ENCODE data around the gene RPS16. TPM values are rescaled to one million over a fixed set of nuclear protein-coding genes. Genes with fewer than 3 reads are reported as not detected.
"Not testable (repeated sequence)": the region's sequence is repeated elsewhere in the genome, so short reads cannot be mapped to it uniquely, and the experiment has no call there.

The RPS16 gene
- total and polyA plus RNA-seq, 10 donors = 1,378 to 5,747 (median 1,790) TPM

DNA sequence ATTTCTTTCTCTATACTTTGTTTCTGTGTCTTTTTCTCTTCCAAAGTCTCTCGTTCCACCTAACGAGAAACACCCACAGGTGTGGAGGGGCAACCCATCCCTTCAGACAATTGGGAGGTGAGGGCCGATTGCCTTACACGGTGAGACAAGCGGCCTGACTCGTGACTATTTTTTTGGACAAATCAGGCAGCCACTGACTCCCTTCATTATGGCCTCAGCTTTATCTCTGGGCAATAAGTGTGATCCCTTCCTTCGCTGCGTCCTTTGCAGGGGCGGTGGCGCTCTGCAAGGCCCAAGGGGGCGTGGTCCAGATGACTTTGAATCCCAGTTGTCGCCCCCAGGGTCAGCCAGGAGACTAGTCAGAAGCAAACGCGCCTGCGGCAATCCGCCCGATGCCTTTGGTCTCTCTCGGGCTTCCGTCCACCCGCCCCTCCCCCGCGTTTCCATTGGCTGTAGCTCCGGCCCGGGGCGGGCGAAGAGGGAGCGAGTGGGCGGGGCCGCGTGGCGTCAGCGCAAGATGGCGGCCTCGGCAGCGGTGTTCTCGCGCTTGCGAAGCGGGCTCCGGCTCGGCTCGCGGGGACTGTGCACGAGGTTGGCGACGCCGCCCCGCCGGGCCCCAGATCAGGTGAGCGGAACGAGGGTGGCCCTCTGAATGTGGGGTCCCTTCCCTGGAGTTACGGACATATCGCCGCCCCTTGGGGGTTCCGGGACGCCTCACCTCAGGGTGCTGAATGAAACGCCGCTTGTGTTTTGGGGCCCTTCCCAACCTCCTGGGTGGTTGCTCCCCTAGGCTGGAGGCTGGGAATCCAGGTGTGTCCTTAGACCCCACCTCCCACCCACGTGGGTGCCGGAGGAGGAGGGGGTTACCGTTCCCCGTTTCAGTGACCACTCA lies 44.8 kb upstream of the RPS16 start, which contains the start of gene TIMM50:
TIMM50 (plus strand) TSS at position 502 of the 892 bp plus-strand sequence; CDS start at position 518, 16 bp downstream.
- H3K9me3 ChIP-seq = no peaks in the 10 kb centered on the region
- intact Hi-C loops (cut with DNase I; ENCODE audit: low total_unique reads) = loop anchor here (5.0 kb wide), 1 partner anchor 52 kb away; the partner anchor contains the start of gene EID2B
- peak within 1 kb of the TSS; percentile 89 to 100 (median 96) for H3K4me3 ChIP-seq
- peak within 1 kb of the TSS; percentile 55 to 90 (median 83) for H3K27ac ChIP-seq
- H3K4me1 ChIP-seq = peaks cover 11 to 35% (median 23%) of the 10 kb centered on the region in 6 donors
- WGBS, 5 donors = 0 to 2% (median 1%) methylated on average over 23 to 62 of the region's 62 CpGs
- TF ChIP-seq, protein P1, sequence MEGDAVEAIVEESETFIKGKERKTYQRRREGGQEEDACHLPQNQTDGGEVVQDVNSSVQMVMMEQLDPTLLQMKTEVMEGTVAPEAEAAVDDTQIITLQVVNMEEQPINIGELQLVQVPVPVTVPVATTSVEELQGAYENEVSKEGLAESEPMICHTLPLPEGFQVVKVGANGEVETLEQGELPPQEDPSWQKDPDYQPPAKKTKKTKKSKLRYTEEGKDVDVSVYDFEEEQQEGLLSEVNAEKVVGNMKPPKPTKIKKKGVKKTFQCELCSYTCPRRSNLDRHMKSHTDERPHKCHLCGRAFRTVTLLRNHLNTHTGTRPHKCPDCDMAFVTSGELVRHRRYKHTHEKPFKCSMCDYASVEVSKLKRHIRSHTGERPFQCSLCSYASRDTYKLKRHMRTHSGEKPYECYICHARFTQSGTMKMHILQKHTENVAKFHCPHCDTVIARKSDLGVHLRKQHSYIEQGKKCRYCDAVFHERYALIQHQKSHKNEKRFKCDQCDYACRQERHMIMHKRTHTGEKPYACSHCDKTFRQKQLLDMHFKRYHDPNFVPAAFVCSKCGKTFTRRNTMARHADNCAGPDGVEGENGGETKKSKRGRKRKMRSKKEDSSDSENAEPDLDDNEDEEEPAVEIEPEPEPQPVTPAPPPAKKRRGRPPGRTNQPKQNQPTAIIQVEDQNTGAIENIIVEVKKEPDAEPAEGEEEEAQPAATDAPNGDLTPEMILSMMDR (IDR thresholded peaks at IDR 0.05 in 8 of 11, conservative IDR thresholded peaks at IDR 0.05 in 3 of 11) = peak in 2 of 11 experiments; percentile 19 to 26
- TF ChIP-seq POLR2A (IDR thresholded peaks at IDR 0.05) (peak in 1 of 3 donors; percentile 5), POLR2AphosphoS5 (IDR thresholded peaks at IDR 0.05) (peak; percentile 94 to 96 (median 95))
- H3K36me3 ChIP-seq = peaks cover 0 to 51% (median 27%) of the 10 kb centered on the region in 6 donors
- peak; percentile 99 for DNase-seq
- no peaks in the 10 kb centered on the region for H3K27me3 ChIP-seq (replicated peaks in 1 of 7)

DNA sequence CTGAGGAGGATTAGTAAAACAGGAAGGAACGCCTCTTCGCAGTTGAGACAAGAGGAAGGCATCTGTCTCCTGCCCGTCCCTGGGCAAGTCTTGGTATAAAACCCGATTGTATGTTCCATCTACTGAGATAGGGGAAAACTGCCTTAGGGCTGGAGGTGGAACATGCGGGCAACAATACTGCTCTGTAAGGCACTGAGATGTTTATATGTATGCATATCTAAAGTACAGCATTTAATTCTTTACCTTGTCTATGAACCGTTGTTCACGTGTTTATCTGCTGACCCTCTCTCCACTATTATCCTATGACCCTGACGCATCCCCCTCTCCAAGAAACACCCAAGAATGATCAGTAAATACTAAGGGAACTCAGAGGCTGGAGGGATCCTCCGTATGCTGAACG lies 44.2 kb upstream of the RPS16 start:
- WGBS, 5 donors = 29 to 53% (median 37%) methylated on average over 10 of the region's 10 CpGs
- Histone ChIP-seq H3K27ac (peak overlapping the region in 6 of 8 donors; percentile 81 to 90 (median 84)), H3K4me3 (peak overlapping the region in 6 of 8 donors; percentile 89 to 100 (median 96)), H3K36me3 (peaks cover 0 to 51% (median 27%) of the 10 kb centered on the region in 6 donors), H3K27me3 (replicated peaks in 1 of 7) (no peaks in the 10 kb centered on the region), H3K9me3 (no peaks in the 10 kb centered on the region), H3K4me1 (peaks cover 11 to 35% (median 23%) of the 10 kb centered on the region in 6 donors)
- intact Hi-C loops (cut with DNase I; ENCODE audit: low total_unique reads) = loop anchor here (5.0 kb wide), 1 partner anchor 52 kb away; the partner anchor contains the start of gene EID2B
- DNase-seq = no peak
- TF ChIP-seq POLR2AphosphoS5 (IDR thresholded peaks at IDR 0.05) (no peak), POLR2A (IDR thresholded peaks at IDR 0.05) (no peak)
- TF ChIP-seq, protein P1 (IDR thresholded peaks at IDR 0.05 in 8 of 11, conservative IDR thresholded peaks at IDR 0.05 in 3 of 11) = no peak

DNA sequence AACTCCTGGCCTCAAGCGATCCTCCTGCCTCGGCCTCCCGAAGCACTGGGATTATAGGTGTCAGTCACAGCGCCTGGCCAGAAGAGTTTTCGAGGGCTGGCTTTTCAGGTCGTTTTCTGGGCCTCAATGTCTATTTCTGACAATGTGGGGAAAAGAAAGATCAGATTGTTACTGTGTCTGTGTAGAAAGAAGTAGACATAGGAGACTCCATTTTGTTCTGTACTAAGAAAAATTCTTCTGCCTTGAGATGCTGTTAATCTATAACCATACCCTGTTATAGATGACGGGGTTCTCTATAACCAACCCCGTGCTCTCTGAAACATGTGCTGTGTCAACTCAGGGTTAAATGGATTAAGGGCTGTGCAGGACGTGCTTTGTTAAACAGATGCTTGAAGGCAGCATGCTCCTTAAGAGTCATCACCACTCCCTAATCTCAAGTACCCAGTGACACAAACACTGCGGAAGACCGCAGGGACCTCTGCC lies 43.6 kb upstream of the RPS16 start:
- Histone ChIP-seq H3K36me3 (peaks cover 0 to 51% (median 30%) of the 10 kb centered on the region in 6 donors), H3K27ac (peak overlapping the region in 3 of 8 donors; percentile 86 to 90 (median 89)), H3K4me1 (peaks cover 11 to 35% (median 23%) of the 10 kb centered on the region in 6 donors)
- 80 to 87% (median 83%) methylated on average over 11 of the region's 11 CpGs for WGBS, 5 donors
- intact Hi-C loops (cut with DNase I; ENCODE audit: low total_unique reads); H3K27me3 ChIP-seq (replicated peaks in 1 of 7); H3K9me3 ChIP-seq; H3K4me3 ChIP-seq; DNase-seq: not testable (repeated sequence)

DNA sequence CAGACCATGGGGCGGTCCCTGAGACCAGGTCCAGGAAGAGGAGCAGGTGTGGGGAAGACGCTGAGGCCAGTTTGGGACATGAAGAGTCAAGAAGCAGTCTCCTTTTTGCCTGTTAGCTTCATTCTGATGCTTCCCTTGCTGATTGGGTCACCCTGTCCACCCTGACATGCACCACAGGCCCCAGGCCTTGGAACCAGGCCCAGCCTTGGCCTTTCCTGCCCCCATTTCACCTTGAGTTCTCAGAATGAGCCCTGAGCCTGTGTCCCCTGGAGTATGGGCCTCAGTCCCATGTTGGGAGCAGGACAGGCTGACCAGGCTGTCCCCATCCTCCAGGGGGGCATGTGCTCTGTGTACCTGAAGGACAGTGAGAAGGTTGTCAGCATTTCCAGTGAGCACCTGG lies 40.0 kb upstream of the RPS16 start:
- intact Hi-C loops (cut with DNase I; ENCODE audit: low total_unique reads) = no loop called here
- H3K36me3 ChIP-seq = peaks cover 6 to 68% (median 56%) of the 10 kb centered on the region in 6 donors

More for the DNA sequence above, 40.0 kb upstream of the RPS16 start:
- WGBS, 5 donors = 97 to 100% (median 100%) methylated on average over 2 of the region's 2 CpGs
- no peak for DNase-seq
- H3K27ac ChIP-seq = no peak overlapping the region
- H3K9me3 ChIP-seq = no peaks in the 10 kb centered on the region
- peaks cover 0 to 14% (median 9%) of the 10 kb centered on the region in 6 donors for H3K4me1 ChIP-seq
- no peaks in the 10 kb centered on the region for H3K27me3 ChIP-seq (replicated peaks in 1 of 7)
- no peak overlapping the region for H3K4me3 ChIP-seq
- TF ChIP-seq, protein P1 (IDR thresholded peaks at IDR 0.05 in 8 of 11, conservative IDR thresholded peaks at IDR 0.05 in 3 of 11) = no peak
- TF ChIP-seq POLR2A (IDR thresholded peaks at IDR 0.05) = no peak
- no peak for TF ChIP-seq POLR2AphosphoS5 (IDR thresholded peaks at IDR 0.05)

Data from spleen (tissue), 11 donors.